Endothelial cell of umbilical vein (primary cell): Measurements from ENCODE around the gene FOXN1.

ENCODE experiments used
- EZH2 ChIP-seq: IDR thresholded peaks from 2 replicates; pipeline ENCODE4 v1.6.1; 2012; ENCODE audit warnings: borderline replicate concordance, low read depth, mild to moderate bottlenecking, moderate library complexity, low read length, inconsistent platforms; ENCODE audit not compliant: severe bottlenecking
- FOS ChIP-seq: IDR thresholded peaks from 2 replicates; pipeline ENCODE4 v1.6.1; 2011; ENCODE audit warnings: mild to moderate bottlenecking, low read length, moderate library complexity, borderline replicate concordance; ENCODE audit not compliant: insufficient read depth
- MYC ChIP-seq: IDR thresholded peaks from one replicate; pipeline ENCODE4 v1.6.1; 2011; ENCODE audit warnings: mild to moderate bottlenecking, low read depth, low read length
- POLR2A ChIP-seq: IDR thresholded peaks from 2 replicates; pipeline ENCODE4 v1.6.1; 2012; ENCODE audit warnings: low read depth, mild to moderate bottlenecking, control low read depth, low read length
- POLR2AphosphoS5 ChIP-seq: IDR thresholded peaks from 2 replicates; pipeline ENCODE4 v1.6.1; 2012; ENCODE audit warnings: low read depth, mild to moderate bottlenecking, control low read depth, low read length, moderate library complexity; ENCODE audit not compliant: insufficient read depth
- TF ChIP-seq, protein P1 (sequence below), 2 donors: IDR thresholded peaks; 1 replicate in 1 of 2; 2 replicates in 1 of 2; pipeline ENCODE4 v1.5.1; 2011; ENCODE audit warnings: low read length in 2 of 2, mild to moderate bottlenecking in 2 of 2, moderate library complexity in 2 of 2, control low read depth in 1 of 2, inconsistent platforms in 1 of 2, low read depth in 1 of 2; ENCODE audit not compliant: insufficient read depth in 1 of 2; ENCODE audit errors: extremely low read depth in 1 of 2
- TF ChIP-seq, protein P2 (sequence below): IDR thresholded peaks from 2 replicates; pipeline ENCODE4 v1.6.1; 2011; ENCODE audit not compliant: insufficient read depth, insufficient read length

DNA sequence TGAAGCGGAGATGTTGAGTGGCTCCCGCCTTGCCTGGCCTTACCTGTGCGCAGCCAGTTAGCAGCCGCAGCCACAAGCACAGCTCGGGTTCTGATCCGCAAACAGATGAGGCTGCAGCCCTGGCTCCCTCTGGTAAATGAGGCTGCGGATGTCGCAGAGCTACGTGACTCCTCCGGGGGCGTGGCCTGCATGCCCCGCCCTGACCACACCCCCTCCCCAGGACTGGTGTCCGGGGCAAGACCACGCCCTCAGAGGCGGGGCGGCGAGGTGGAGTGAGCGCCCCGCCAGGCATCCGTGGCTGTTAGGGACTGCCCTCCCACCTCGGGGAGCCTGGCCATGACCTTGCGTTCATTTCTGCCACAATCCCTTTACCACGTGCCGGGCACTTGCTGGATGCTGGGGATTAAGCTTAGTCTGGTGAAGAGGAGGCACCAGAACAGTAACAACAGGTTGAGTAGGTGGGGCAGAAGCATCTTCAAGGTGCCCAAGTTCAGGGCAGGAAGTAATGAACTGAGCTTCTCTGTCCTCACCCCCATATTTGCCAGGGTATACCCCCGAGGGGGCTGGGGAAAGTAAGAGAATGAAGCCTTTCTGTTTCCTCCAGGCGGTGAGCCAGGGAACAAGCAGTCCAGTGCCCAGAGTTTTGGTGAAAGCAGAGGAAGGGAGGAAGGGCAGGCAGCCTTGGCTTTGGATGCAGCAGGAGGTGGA is 70.8 kb downstream of the FOXN1 start, which contains the start of gene ALDOC:
- TF ChIP-seq MYC, result no peak
- TF ChIP-seq, protein P1, sequence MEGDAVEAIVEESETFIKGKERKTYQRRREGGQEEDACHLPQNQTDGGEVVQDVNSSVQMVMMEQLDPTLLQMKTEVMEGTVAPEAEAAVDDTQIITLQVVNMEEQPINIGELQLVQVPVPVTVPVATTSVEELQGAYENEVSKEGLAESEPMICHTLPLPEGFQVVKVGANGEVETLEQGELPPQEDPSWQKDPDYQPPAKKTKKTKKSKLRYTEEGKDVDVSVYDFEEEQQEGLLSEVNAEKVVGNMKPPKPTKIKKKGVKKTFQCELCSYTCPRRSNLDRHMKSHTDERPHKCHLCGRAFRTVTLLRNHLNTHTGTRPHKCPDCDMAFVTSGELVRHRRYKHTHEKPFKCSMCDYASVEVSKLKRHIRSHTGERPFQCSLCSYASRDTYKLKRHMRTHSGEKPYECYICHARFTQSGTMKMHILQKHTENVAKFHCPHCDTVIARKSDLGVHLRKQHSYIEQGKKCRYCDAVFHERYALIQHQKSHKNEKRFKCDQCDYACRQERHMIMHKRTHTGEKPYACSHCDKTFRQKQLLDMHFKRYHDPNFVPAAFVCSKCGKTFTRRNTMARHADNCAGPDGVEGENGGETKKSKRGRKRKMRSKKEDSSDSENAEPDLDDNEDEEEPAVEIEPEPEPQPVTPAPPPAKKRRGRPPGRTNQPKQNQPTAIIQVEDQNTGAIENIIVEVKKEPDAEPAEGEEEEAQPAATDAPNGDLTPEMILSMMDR (IDR thresholded peaks at IDR 0.05; ENCODE audit: extremely low read depth in 1 of 2, insufficient read depth in 1 of 2, low read depth in 1 of 2, low read length in 2 of 2), result no peak
- TF ChIP-seq POLR2A, result peak; percentile 41
- no peak for TF ChIP-seq EZH2
- no peak for TF ChIP-seq FOS
- TF ChIP-seq POLR2AphosphoS5, result peak; percentile 40
- TF ChIP-seq, protein P2, sequence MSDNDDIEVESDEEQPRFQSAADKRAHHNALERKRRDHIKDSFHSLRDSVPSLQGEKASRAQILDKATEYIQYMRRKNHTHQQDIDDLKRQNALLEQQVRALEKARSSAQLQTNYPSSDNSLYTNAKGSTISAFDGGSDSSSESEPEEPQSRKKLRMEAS, result no peak
